IPS-20b (cell line): ENCODE results near the gene ZBTB18.

Source experiments
- H3K27ac ChIP-seq: one replicate; pipeline ENCODE4 v1.5.1; 2013; ENCODE audit warnings: low read length
- H3K27me3 ChIP-seq: 2 replicates; pipeline ENCODE4 v1.6.1; 2013; ENCODE audit warnings: mild to moderate bottlenecking, low read length, inconsistent platforms; ENCODE audit not compliant: insufficient read depth
- H3K36me3 ChIP-seq: 2 replicates; pipeline ENCODE4 v1.6.1; 2013; ENCODE audit warnings: low read depth, mild to moderate bottlenecking, inconsistent platforms, low read length, moderate library complexity; ENCODE audit not compliant: insufficient read depth
- H3K4me1 ChIP-seq: 2 replicates; pipeline ENCODE4 v1.6.1; 2013; ENCODE audit warnings: mild to moderate bottlenecking, control low read depth, inconsistent platforms, low read length, moderate library complexity; ENCODE audit not compliant: insufficient read depth
- H3K4me3 ChIP-seq: 2 replicates; pipeline ENCODE4 v1.5.1; 2013; ENCODE audit warnings: mild to moderate bottlenecking, low read length, inconsistent platforms
- H3K9ac ChIP-seq: 2 replicates; pipeline ENCODE4 v1.6.1; 2013; ENCODE audit warnings: low read depth, mild to moderate bottlenecking, inconsistent platforms, low read length, moderate library complexity
- H3K9me3 ChIP-seq: 2 replicates; pipeline ENCODE4 v1.6.1; 2013; ENCODE audit warnings: mild to moderate bottlenecking, low read depth, low read length, inconsistent platforms; ENCODE audit not compliant: insufficient read depth

Gene ZBTB18

GRCh38 chr1:244065063-244065793 lies 14.1 kb downstream of the ZBTB18 start:
- Histone ChIP-seq H3K9ac (no peak overlapping the region), H3K4me1 (peaks cover 13% of the 10 kb centered on the region; the same call in 1 of the 2 replicates), H3K36me3 (no peaks in the 10 kb centered on the region), H3K27ac (no peak overlapping the region), H3K9me3 (no peaks in the 10 kb centered on the region), H3K27me3 (peaks cover 14% of the 10 kb centered on the region; the same call in 1 of the 2 replicates), H3K4me3 (no peak overlapping the region)

GRCh38 chr1:244065960-244066388 lies 14.9 kb downstream of the ZBTB18 start:
- no peaks in the 10 kb centered on the region for H3K9me3 ChIP-seq
- peaks cover 14% of the 10 kb centered on the region; the same call in 1 of the 2 replicates for H3K27me3 ChIP-seq
- H3K27ac ChIP-seq = no peak overlapping the region
- H3K4me3 ChIP-seq = no peak overlapping the region
- peaks cover 13% of the 10 kb centered on the region; the same call in 1 of the 2 replicates for H3K4me1 ChIP-seq
- no peak overlapping the region for H3K9ac ChIP-seq
- no peaks in the 10 kb centered on the region for H3K36me3 ChIP-seq

DNA sequence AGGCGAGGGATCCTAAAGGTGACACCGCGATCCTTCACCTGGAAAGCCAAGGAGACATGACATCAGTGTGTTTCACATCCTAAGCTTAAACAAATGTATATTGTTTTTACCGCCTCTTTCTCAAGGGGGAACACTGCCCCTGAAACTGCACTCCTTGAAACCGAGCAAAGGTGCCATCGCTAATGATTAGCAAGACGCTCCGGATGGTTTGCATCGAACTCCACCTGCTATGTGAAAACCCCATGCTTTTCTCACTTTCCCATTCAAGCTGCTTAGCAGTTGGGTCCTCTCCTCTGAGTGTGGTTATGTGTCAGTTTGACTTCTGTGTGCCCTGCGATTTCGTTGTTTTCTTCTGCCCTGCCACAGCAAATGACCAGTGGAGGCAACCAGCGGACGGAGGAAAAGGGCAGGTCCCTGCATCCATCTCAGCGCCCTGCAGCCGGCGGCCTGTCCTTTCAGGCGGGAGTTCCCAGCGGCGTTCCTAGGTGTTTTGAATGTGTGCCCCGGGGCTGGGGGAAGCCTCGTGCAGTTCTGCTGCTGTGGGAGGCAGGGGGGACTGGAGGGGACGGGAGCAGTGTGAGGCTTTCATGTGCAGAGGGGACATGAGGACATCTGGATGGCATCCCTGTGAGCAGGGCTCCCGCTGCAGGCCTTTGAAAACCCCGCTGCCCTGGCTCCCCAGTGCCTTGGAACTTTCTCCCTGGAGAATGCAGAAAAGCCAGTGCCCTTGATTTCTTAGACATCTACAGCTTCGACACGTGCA lies 16.1 kb downstream of the ZBTB18 start:
- no peaks in the 10 kb centered on the region for H3K36me3 ChIP-seq
- no peaks in the 10 kb centered on the region for H3K9me3 ChIP-seq
- H3K4me3 ChIP-seq = no peak overlapping the region
- H3K4me1 ChIP-seq = peaks cover 9% of the 10 kb centered on the region; the same call in 1 of the 2 replicates
- H3K27ac ChIP-seq = no peak overlapping the region
- no peak overlapping the region for H3K9ac ChIP-seq
- peaks cover 14% of the 10 kb centered on the region; the same call in 1 of the 2 replicates for H3K27me3 ChIP-seq

DNA sequence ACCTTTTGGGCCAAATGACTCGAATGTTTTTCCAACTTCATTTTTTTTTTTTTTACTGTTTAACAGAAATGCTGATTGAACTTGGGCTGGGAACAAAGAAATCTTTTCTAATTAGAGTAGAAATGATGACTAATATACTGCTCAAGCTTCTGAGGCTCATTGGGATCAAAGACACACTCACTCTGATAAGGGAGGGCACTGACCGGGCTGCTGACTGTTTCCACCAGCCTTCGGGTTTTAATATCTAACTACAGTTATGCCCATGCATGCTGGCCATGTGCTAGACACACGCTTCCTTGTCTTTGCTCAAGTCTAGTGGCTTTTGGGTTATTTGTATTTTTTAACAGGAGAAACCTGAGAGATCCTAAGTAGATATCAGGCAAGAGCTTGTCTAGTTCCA lies 16.8 kb downstream of the ZBTB18 start:
- no peak overlapping the region for H3K27ac ChIP-seq
- H3K4me1 ChIP-seq = 0 out of 2 replicates have a peak, but pooled peaks cover 4% of the 10 kb centered on the region
- peaks cover 14% of the 10 kb centered on the region; the same call in 1 of the 2 replicates for H3K27me3 ChIP-seq
- no peaks in the 10 kb centered on the region for H3K9me3 ChIP-seq
- H3K4me3 ChIP-seq = no peak overlapping the region
- H3K36me3 ChIP-seq = no peaks in the 10 kb centered on the region
- no peak overlapping the region for H3K9ac ChIP-seq

- Histone ChIP-seq H3K27ac (no peak overlapping the region), H3K4me1 (0 out of 2 replicates have a peak, but pooled peaks cover 4% of the 10 kb centered on the region), H3K36me3 (no peaks in the 10 kb centered on the region), H3K9ac (no peak overlapping the region), H3K27me3 (peaks cover 14% of the 10 kb centered on the region; the same call in 1 of the 2 replicates), H3K9me3 (no peaks in the 10 kb centered on the region), H3K4me3 (no peak overlapping the region)
These were observed 17.5 kb downstream of the ZBTB18 start for GRCh38 chr1:244068567-244068966.

DNA sequence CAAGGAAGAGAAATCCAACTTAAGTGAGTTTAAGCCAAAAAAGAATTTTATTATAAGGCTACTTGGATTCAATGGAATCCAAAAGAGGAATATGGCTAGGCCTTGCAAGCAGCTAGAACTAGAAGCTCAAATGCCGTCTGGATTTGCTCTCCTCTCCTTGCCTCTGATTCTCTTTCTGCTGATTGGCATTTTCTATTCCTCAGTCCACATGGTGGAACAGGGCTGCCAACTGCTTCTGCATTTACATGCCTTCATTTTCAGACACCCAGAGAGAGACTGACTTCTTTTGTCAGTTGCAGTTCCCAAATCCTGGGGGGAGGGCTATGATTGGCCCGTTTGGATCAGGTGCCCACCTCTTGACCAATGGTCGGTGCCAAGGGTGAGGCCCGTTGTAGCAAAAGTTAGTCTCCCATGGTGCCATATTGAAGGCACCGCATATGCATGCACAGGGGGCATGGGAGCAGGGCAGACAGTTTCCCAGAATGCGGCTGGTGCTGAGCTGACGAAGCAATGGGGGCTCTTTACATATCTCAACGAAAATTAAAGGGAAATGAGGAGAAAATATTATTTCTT lies 18.3 kb downstream of the ZBTB18 start:
- H3K9ac ChIP-seq = no peak overlapping the region
- H3K36me3 ChIP-seq = no peaks in the 10 kb centered on the region
- peaks cover 14% of the 10 kb centered on the region; the same call in 1 of the 2 replicates for H3K27me3 ChIP-seq
- H3K4me3 ChIP-seq = no peak overlapping the region
- H3K9me3 ChIP-seq = no peaks in the 10 kb centered on the region
- H3K27ac ChIP-seq = no peak overlapping the region
- H3K4me1 ChIP-seq = 0 out of 2 replicates have a peak, but pooled peaks cover 4% of the 10 kb centered on the region

GRCh38 chr1:244074559-244075171 lies 23.6 kb downstream of the ZBTB18 start:
- Histone ChIP-seq H3K36me3 (no peaks in the 10 kb centered on the region), H3K4me1 (peaks cover 8% of the 10 kb centered on the region; the same call in 1 of the 2 replicates), H3K27ac (no peak overlapping the region), H3K4me3 (no peak overlapping the region), H3K27me3 (no peaks in the 10 kb centered on the region), H3K9ac (no peak overlapping the region), H3K9me3 (no peaks in the 10 kb centered on the region)

DNA sequence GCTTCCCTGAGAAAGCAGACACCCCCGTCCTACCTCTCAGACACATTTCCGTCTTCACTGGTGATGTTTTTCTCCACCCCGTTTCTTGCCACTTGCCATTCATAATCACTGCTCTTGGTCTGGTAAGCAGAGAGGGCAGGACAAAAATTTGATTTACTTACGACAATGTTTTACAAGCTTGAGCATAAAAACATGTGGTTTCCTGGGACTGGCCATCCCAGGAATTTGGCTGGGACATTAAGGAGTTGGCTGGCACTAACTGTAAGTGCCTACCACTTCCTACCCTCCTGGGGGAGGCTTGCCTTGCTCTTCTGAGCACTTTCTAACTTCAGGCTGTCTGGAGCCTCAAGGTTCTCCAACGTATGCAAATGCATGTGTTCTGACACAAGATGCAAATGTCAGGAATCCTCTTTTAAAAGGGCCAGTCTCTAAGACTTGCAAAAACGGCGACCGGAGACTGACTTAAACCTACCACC lies 24.2 kb downstream of the ZBTB18 start:
- Histone ChIP-seq H3K9ac (no peak overlapping the region), H3K27me3 (no peaks in the 10 kb centered on the region), H3K9me3 (no peaks in the 10 kb centered on the region), H3K27ac (no peak overlapping the region), H3K4me1 (peaks cover 8% of the 10 kb centered on the region; the same call in 1 of the 2 replicates), H3K36me3 (no peaks in the 10 kb centered on the region), H3K4me3 (no peak overlapping the region)

DNA sequence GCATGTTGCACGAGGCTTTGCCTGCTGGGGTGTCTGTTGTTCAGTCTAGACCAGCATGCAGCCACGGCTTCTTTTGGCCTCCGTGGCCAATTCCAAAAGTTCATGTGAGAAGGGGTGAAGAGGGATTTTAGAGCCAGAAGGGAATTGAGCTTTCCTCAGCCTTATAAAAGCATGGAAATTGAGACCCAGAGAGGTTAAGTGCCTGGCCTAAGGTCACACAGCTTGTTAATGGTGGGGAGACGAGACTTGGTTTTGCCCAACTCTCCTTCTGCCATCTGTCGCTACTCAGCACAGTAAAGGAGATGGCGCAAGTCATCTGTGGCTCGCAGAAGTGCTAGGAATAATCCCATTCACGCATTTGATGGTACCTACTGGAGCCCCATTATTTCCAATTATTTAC lies 25.7 kb downstream of the ZBTB18 start:
- H3K27me3 ChIP-seq = no peaks in the 10 kb centered on the region
- H3K36me3 ChIP-seq = no peaks in the 10 kb centered on the region
- H3K9me3 ChIP-seq = no peaks in the 10 kb centered on the region
- no peak overlapping the region for H3K27ac ChIP-seq
- no peak overlapping the region for H3K4me3 ChIP-seq
- peaks cover 8% of the 10 kb centered on the region; the same call in 1 of the 2 replicates for H3K4me1 ChIP-seq
- H3K9ac ChIP-seq = no peak overlapping the region

DNA sequence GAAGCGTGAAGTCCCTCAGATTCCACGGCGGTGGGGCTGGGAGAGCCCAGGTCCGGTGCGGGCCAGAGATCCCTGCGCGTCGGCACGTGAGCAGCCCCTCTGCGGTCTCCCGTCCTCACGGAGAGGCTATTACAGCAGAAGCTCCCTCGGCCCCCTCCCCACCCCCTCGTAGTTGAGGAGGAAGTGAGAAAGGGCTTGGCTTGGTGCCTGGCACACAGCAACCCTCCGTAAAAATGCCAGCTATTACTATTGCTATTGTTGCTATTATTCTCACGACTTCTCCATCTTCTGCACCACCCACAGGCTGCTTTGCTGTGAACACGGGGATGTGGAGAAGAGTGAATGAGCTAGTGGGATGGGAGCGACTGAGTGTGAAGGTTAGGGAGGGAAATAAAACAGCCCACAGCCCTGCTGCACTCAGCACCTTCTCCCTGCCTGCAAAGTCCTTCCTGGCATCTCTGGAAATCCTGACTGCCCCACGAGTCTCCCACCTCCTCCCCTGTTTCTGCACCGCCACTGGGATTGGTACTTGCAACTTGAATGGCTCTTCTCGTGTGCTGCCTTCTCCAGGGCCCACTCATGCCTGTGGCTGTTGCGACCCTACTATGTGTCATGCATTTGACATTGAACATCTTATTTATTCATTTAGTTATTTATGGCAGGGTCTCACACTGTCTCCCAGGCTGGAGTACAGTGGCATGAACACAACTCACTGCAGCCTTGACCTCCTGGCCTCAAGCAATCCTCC lies 26.6 kb downstream of the ZBTB18 start:
- Histone ChIP-seq H3K9me3 (no peaks in the 10 kb centered on the region), H3K27ac (no peak overlapping the region), H3K27me3 (no peaks in the 10 kb centered on the region), H3K9ac (no peak overlapping the region), H3K4me3 (no peak overlapping the region), H3K4me1 (peaks cover 8% of the 10 kb centered on the region; the same call in 1 of the 2 replicates), H3K36me3 (no peaks in the 10 kb centered on the region)
